WI38 (cell line): ENCODE measurements around the gene IFITM5.

Experiments used
- H3K4me3 ChIP-seq: 2 replicates; pipeline ENCODE4 v1.5.1; 2011; ENCODE audit warnings: low read depth, mild to moderate bottlenecking, control low read depth, low read length
- TF ChIP-seq, protein P1 (sequence below): IDR thresholded peaks from 2 replicates; pipeline ENCODE4 v1.5.1; 2012; ENCODE audit warnings: low read depth, mild to moderate bottlenecking, control low read depth, low read length

IFITM5 gene

DNA sequence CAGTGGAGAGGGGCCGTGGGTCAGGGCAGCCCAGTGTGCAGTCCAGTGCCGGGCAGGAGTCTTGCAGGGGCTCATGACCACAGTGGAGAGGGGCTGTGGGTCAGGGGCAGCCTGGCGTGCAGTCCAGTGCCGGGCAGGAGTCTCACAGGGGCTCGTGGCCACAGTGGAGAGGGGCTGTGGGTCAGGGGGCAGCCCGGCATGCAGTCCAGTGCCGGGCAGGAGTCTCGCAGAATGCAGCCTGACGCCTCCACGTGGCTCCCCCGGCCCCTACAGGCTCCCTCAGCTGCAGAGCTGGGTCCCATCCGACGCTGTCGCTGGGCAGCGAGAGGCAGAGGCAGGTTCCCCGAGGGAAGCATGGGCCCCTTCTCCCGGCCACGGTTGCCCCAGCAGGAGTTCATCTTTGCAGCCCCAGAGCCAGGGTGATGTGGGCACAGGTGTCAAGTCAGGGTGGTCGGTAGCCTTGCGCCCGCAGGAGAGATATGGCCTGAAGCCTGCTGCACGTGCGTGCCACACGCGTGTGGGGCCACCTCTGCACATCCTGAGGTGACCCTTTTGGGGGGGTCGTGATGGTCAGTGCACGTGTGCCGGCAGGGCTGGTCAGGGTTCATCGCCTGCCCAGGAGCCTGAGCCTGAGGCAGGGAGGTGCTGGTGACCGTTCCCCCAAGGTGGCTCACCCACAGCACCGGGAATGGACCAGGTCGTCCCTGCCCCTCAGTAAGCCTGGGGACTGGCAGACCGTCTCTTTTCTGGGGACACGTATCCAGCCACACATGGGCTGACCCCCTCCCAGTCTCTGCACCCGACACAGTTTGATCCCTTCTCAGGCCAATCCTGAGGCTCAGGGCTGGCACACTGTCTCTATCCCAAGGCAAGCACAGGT, 2.9 kb downstream of the IFITM5 start:
- TF ChIP-seq, protein P1, sequence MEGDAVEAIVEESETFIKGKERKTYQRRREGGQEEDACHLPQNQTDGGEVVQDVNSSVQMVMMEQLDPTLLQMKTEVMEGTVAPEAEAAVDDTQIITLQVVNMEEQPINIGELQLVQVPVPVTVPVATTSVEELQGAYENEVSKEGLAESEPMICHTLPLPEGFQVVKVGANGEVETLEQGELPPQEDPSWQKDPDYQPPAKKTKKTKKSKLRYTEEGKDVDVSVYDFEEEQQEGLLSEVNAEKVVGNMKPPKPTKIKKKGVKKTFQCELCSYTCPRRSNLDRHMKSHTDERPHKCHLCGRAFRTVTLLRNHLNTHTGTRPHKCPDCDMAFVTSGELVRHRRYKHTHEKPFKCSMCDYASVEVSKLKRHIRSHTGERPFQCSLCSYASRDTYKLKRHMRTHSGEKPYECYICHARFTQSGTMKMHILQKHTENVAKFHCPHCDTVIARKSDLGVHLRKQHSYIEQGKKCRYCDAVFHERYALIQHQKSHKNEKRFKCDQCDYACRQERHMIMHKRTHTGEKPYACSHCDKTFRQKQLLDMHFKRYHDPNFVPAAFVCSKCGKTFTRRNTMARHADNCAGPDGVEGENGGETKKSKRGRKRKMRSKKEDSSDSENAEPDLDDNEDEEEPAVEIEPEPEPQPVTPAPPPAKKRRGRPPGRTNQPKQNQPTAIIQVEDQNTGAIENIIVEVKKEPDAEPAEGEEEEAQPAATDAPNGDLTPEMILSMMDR = no peak
- H3K4me3 ChIP-seq = no peak overlapping the region

DNA sequence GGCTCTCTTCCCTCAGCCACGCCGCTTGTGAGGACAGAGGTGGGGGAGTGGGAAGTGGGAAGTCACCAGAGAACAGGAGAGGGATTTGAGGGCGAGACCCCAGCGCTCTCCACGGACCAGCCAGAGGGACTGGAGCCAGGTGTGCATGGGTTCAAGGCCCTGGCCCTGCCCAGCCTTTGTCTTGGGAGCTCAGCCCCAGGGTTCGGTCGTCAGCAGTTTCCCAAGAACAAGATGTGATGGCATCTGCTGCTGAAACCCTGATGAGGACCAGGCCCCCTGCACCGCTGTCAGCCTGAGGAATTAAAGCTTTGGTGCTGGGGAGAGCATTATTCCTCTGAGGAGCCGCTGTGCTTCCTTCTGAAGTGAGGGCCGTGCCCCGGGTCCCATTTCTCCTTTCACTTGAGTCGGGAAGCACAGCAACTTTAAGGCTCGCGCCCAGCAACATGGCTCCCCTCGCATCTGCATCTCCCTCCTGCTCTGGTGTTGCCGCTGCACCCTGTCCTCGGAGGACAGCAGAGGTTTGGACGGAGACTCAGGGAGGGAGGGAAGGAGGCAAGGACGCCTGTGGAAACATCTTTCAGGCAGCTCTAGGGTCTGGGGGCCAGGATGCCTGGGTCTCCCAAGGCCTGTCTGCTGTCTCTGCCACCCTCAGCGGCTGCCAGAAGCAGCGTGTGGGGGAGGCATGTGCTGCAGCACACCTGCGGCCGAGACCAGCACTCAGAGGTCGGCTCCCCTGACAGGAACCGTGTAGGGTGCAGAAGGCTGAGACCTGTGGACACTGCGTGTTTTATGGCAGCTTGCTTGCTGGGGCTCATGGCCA, 3.8 kb downstream of the IFITM5 start:
- TF ChIP-seq, protein P1 = no peak
- H3K4me3 ChIP-seq = no peak overlapping the region

- TF ChIP-seq, protein P1 = no peak
- no peak overlapping the region for H3K4me3 ChIP-seq
Measured at GRCh38 chr11:294780-295179, 4.5 kb downstream of the IFITM5 start.

DNA sequence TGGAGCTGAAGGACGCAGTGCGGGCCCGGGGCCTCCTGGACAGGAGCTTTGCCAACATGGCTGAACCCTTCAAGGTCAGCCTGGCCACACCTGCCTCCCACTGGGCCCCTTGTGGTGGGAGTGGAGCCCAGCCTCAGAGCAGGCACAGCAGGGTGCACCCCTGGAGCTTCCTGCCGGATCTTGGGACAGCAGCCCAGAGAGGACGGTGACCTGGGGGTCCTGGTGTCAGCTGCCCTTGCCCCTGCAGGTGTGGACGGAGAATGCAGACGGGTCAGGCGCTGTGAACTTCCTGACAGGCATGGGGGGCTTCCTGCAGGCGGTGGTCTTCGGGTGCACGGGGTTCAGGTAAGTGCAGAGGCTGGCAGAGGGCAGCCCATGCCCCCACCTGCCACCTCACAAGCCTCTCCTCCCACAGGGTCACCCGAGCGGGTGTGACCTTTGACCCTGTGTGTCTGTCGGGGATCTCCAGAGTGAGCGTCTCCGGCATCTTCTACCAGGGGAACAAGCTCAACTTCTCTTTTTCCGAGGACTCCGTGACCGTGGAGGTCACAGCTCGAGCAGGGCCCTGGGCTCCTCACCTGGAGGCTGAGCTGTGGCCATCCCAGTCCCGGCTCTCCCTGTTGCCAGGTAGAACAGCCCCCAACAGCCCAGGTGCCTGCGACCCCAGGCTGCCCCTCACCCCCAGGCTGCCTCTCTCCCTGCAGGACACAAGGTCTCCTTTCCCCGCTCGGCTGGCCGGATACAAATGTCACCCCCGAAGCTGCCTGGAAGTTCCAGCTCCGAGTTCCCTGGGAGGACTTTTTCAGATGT, 5.3 kb downstream of the IFITM5 start:
- no peak overlapping the region for H3K4me3 ChIP-seq
- TF ChIP-seq, protein P1 = no peak

- TF ChIP-seq, protein P1 = no peak
- no peak overlapping the region for H3K4me3 ChIP-seq
Measured at GRCh38 chr11:293271-293851, 6.0 kb downstream of the IFITM5 start.

DNA sequence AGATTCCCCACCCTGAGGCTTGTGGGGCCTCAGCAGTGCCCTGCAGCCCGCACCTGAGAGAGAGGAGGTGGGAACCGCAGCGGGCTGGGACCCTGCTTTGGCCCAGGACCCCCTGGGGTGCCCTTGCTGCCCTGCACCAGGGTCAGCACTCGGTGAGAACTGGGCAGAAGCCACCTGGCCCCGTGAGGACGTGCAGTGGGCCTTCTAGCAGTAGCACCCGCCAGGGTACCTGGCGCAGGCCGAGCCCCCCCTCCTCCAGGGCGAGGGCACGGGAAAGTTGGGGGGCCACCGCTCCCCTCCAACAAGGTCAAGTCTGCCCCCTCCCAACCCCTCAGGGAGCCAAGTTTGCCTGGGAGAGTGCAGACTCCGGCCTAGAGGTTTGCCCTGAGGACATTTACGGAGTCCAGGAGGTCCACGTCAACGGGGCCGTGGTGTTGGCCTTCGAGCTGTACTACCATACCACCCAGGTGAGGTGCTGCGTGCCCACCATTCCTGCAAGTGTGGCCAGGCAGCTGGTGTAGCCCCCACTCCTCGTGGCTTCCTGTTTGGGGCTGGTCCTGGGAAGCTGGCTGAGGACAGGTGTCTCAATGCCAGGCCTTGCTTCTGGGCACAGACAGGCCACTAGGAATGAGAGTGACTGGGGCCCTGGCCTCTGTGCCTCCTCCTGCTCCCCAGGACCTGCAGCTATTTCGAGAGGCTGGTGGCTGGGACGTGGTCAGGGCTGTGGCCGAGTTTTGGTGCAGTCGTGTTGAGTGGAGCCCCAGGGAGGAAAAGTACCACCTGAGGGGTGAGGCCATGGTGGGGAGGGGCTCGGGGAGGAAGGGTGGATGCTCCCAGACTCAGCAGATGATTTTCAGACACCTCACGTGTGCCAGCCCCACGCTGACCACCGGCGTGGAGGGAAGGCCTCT, 6.9 kb downstream of the IFITM5 start:
- TF ChIP-seq, protein P1 = no peak
- no peak overlapping the region for H3K4me3 ChIP-seq
